H9 (cell line): ENCODE measurements around the gene BPGM. TPM values are rescaled to one million over a fixed set of nuclear protein-coding genes. Genes with fewer than 3 reads are reported as not detected.

ENCODE experiments used
- DNase-seq: peaks from one replicate; pipeline ENCODE4 v3.0.0-alpha.2; 2017
- H2AFZ ChIP-seq: one replicate; pipeline ENCODE4 v1.6.1; 2013; ENCODE audit warnings: mild to moderate bottlenecking, low read length, control low read depth, moderate library complexity
- H2AK5ac ChIP-seq: 2 replicates; pipeline ENCODE4 v1.6.1; 2013; ENCODE audit warnings: low read length, control low read depth, mixed read lengths; ENCODE audit not compliant: insufficient read length
- H2BK120ac ChIP-seq: one replicate; pipeline ENCODE4 v1.6.1; 2013; ENCODE audit warnings: low read depth, mild to moderate bottlenecking, low read length, control low read depth, inconsistent platforms; ENCODE audit not compliant: poor library complexity, severe bottlenecking
- H2BK12ac ChIP-seq: 2 replicates; pipeline ENCODE4 v1.6.1; 2013; ENCODE audit warnings: low read length, control low read depth, mixed read lengths, low read depth; ENCODE audit not compliant: insufficient read length
- H2BK15ac ChIP-seq: 2 replicates; pipeline ENCODE4 v1.6.1; 2013; ENCODE audit warnings: low read depth, low read length, control low read depth
- H2BK20ac ChIP-seq: one replicate; pipeline ENCODE4 v1.6.1; 2013; ENCODE audit warnings: low read depth, mild to moderate bottlenecking, low read length, control low read depth, inconsistent platforms; ENCODE audit not compliant: poor library complexity, severe bottlenecking
- H2BK5ac ChIP-seq: 2 replicates; pipeline ENCODE4 v1.6.1; 2013; ENCODE audit warnings: low read length, control low read depth, mixed read lengths; ENCODE audit not compliant: insufficient read length
- H3K14ac ChIP-seq: 2 replicates; pipeline ENCODE4 v1.6.1; 2013; ENCODE audit warnings: low read length, control low read depth; ENCODE audit not compliant: insufficient read depth
- H3K18ac ChIP-seq: 2 replicates; pipeline ENCODE4 v1.6.1; 2013; ENCODE audit warnings: low read depth, mild to moderate bottlenecking, mixed read lengths, low read length, control low read depth; ENCODE audit not compliant: insufficient read length
- H3K23ac ChIP-seq: 2 replicates; pipeline ENCODE4 v1.6.1; 2013; ENCODE audit warnings: low read length, control low read depth, mixed read lengths, low read depth; ENCODE audit not compliant: insufficient read length
- H3K23me2 ChIP-seq: 2 replicates; pipeline ENCODE4 v1.6.1; 2013; ENCODE audit warnings: low read depth, mild to moderate bottlenecking, mixed read lengths, low read length, control low read depth; ENCODE audit not compliant: insufficient read length, poor library complexity, severe bottlenecking
- H3K27ac ChIP-seq: 2 replicates; pipeline ENCODE4 v1.5.1; 2013; ENCODE audit warnings: low read length, control low read depth, mixed read lengths, low read depth; ENCODE audit not compliant: insufficient read length
- H3K27me3 ChIP-seq: 2 replicates; pipeline ENCODE4 v1.6.1; 2013; ENCODE audit warnings: low read length, control low read depth, inconsistent platforms; ENCODE audit not compliant: insufficient read depth
- H3K4ac ChIP-seq: 2 replicates; pipeline ENCODE4 v1.6.1; 2013; ENCODE audit warnings: low read depth, mild to moderate bottlenecking, control low read depth, inconsistent platforms, low read length, moderate library complexity
- H3K4me1 ChIP-seq: 2 replicates; pipeline ENCODE4 v1.6.1; 2013; ENCODE audit warnings: low read length, control low read depth, inconsistent platforms; ENCODE audit not compliant: insufficient read depth
- H3K4me2 ChIP-seq: 2 replicates; pipeline ENCODE4 v1.6.1; 2013; ENCODE audit warnings: low read length, control low read depth, mixed read lengths; ENCODE audit not compliant: insufficient read length, insufficient read depth
- H3K56ac ChIP-seq: 2 replicates; pipeline ENCODE4 v1.6.1; 2013; ENCODE audit warnings: low read depth, mild to moderate bottlenecking, mixed read lengths, low read length, control low read depth; ENCODE audit not compliant: insufficient read length
- H3K79me1 ChIP-seq: 2 replicates; pipeline ENCODE4 v1.6.1; 2013; ENCODE audit warnings: low read depth, mild to moderate bottlenecking, moderate library complexity, low read length, control low read depth, inconsistent platforms; ENCODE audit not compliant: insufficient read depth, poor library complexity, severe bottlenecking
- H3K79me2 ChIP-seq: 2 replicates; pipeline ENCODE4 v1.6.1; 2013; ENCODE audit warnings: low read length, control low read depth, inconsistent platforms; ENCODE audit not compliant: insufficient read depth
- H3K9ac ChIP-seq: 2 replicates; pipeline ENCODE4 v1.6.1; 2013; ENCODE audit warnings: low read length, control low read depth, mixed read lengths; ENCODE audit not compliant: insufficient read length; ENCODE audit errors: extremely low read depth
- H3K9me3 ChIP-seq: one replicate; pipeline ENCODE4 v1.6.1; 2013; ENCODE audit warnings: low read depth, low read length, inconsistent platforms; ENCODE audit not compliant: control insufficient read depth
- H3T11ph ChIP-seq: one replicate; pipeline ENCODE4 v1.6.1; 2013; ENCODE audit warnings: mild to moderate bottlenecking, low read length, control low read depth, inconsistent platforms
- H4K20me1 ChIP-seq: one replicate; pipeline ENCODE4 v1.6.1; 2013; ENCODE audit not compliant: control insufficient read depth, insufficient read length, insufficient read depth
- H4K5ac ChIP-seq: 2 replicates; pipeline ENCODE4 v1.6.1; 2013; ENCODE audit warnings: low read depth, mild to moderate bottlenecking, mixed read lengths, low read length, control low read depth; ENCODE audit not compliant: insufficient read length
- H4K8ac ChIP-seq: replicated peaks from 2 replicates; pipeline ENCODE4 v1.6.1; 2013; ENCODE audit warnings: low read length, control low read depth, mixed read lengths, low read depth; ENCODE audit not compliant: insufficient read length
- H4K91ac ChIP-seq: 2 replicates; pipeline ENCODE4 v1.6.1; 2013; ENCODE audit warnings: low read depth, mild to moderate bottlenecking, moderate library complexity, mixed read lengths, low read length, control low read depth; ENCODE audit not compliant: insufficient read length
- H3K27ac Mint-ChIP-seq, 3 experiments: 2 replicates in 2 of 3; 3 replicates in 1 of 3; pipeline ENCODE4 v1.8.0; 2020 to 2021; ENCODE audit warnings: mixed read lengths in 3 of 3, mild to moderate bottlenecking in 1 of 3, moderate library complexity in 1 of 3
- H3K27me3 Mint-ChIP-seq: 2 replicates; pipeline ENCODE4 v1.8.0; 2021; ENCODE audit warnings: low read depth, mild to moderate bottlenecking, moderate library complexity, mixed read lengths
- H3K36me3 Mint-ChIP-seq, 3 experiments: 2 replicates in 2 of 3; 3 replicates in 1 of 3; pipeline ENCODE4 v1.8.0; 2020 to 2021; ENCODE audit warnings: low read depth in 3 of 3, mixed read lengths in 3 of 3; ENCODE audit not compliant: insufficient read depth in 1 of 3
- H3K4me1 Mint-ChIP-seq, 2 experiments: 2 replicates each; pipeline ENCODE4 v1.8.0; 2020; ENCODE audit warnings: mixed read lengths in 2 of 2
- H3K4me3 Mint-ChIP-seq, 2 experiments: 2 replicates in 1 of 2; 3 replicates in 1 of 2; pipeline ENCODE4 v1.8.0; 2020 to 2021; ENCODE audit warnings: mild to moderate bottlenecking in 2 of 2, mixed read lengths in 2 of 2, moderate library complexity in 1 of 2
- H3K9me3 Mint-ChIP-seq, 2 experiments: 2 replicates in 1 of 2; 3 replicates in 1 of 2; pipeline ENCODE4 v1.8.0; 2020; ENCODE audit warnings: mild to moderate bottlenecking in 2 of 2, mixed read lengths in 2 of 2, moderate library complexity in 1 of 2
- total RNA-seq: library from RNA; stranded (reverse); gene quantifications from 2 replicates; pipeline ENCODE4 v1.2.1, GENCODE V29; 2021
- TF ChIP-seq, protein P1 (sequence below): fragments of 200-600 bp; sonication (generic); conservative IDR thresholded peaks from 3 replicates; pipeline ENCODE4 v1.8.0; 2021; ENCODE audit warnings: antibody characterized with exemption, mild to moderate bottlenecking

Gene BPGM
- total RNA-seq, 1 experiment from 2014 or later: 14.4 TPM

DNA sequence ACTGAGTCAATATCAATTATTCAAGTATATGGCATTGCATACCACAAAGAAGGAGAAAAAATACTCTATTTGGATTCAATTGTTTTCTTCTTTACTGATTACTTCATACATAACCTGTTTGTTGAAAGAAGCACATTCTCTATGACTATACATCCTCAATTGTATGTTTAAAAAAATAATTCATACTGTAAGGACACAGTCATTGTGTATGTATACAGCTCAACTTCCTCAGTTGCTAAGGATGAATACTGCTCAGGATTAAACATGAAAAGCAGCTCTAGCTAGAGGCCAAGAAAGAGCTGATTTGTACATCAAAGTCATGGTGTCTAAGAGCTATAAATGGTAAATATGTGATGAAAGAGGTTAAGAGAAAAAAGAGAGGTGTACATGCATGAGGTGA is 15.8 kb upstream of the BPGM start:
- H3K4me3 Mint-ChIP-seq: no peak overlapping the region
- H2BK15ac ChIP-seq: no peak overlapping the region
- H2BK12ac ChIP-seq: no peak overlapping the region
- no peak overlapping the region for H3K23ac ChIP-seq
- TF ChIP-seq, protein P1, sequence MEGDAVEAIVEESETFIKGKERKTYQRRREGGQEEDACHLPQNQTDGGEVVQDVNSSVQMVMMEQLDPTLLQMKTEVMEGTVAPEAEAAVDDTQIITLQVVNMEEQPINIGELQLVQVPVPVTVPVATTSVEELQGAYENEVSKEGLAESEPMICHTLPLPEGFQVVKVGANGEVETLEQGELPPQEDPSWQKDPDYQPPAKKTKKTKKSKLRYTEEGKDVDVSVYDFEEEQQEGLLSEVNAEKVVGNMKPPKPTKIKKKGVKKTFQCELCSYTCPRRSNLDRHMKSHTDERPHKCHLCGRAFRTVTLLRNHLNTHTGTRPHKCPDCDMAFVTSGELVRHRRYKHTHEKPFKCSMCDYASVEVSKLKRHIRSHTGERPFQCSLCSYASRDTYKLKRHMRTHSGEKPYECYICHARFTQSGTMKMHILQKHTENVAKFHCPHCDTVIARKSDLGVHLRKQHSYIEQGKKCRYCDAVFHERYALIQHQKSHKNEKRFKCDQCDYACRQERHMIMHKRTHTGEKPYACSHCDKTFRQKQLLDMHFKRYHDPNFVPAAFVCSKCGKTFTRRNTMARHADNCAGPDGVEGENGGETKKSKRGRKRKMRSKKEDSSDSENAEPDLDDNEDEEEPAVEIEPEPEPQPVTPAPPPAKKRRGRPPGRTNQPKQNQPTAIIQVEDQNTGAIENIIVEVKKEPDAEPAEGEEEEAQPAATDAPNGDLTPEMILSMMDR: no peak
- H3K27ac Mint-ChIP-seq: no peak overlapping the region
- H3K9ac ChIP-seq: no peak overlapping the region
- H3K23me2 ChIP-seq: no peaks in the 10 kb centered on the region
- H4K91ac ChIP-seq: no peak overlapping the region
- H2BK20ac ChIP-seq: no peak overlapping the region
- H4K8ac ChIP-seq: no peak overlapping the region
- H3K27me3 ChIP-seq: no peaks in the 10 kb centered on the region
- no peak overlapping the region for H3K18ac ChIP-seq
- H2AK5ac ChIP-seq: no peak overlapping the region
- no peaks in the 10 kb centered on the region for H3K79me2 ChIP-seq
- H3K4me2 ChIP-seq: no peak overlapping the region
- no peaks in the 10 kb centered on the region for H4K20me1 ChIP-seq
- no peak overlapping the region for H2AFZ ChIP-seq
- H3K9me3 Mint-ChIP-seq: no peaks in the 10 kb centered on the region
- no peaks in the 10 kb centered on the region for H3K36me3 Mint-ChIP-seq
- no peaks in the 10 kb centered on the region for H3K4me1 ChIP-seq
- no peaks in the 10 kb centered on the region for H3K4me1 Mint-ChIP-seq
- no peaks in the 10 kb centered on the region for H3K79me1 ChIP-seq
- no peak overlapping the region for H2BK120ac ChIP-seq
- no peak overlapping the region for H3T11ph ChIP-seq
- H3K14ac ChIP-seq: no peak overlapping the region
- no peak for DNase-seq
- no peak overlapping the region for H3K27ac ChIP-seq
- H3K4ac ChIP-seq: no peak overlapping the region
- no peak overlapping the region for H3K56ac ChIP-seq
- no peak overlapping the region for H2BK5ac ChIP-seq
- no peak overlapping the region for H4K5ac ChIP-seq
- H3K27me3 Mint-ChIP-seq: peaks cover 30% of the 10 kb centered on the region
- H3K9me3 ChIP-seq: no peaks in the 10 kb centered on the region
